ENCODE measurements around the gene NXF1.

Gene NXF1

DNA sequence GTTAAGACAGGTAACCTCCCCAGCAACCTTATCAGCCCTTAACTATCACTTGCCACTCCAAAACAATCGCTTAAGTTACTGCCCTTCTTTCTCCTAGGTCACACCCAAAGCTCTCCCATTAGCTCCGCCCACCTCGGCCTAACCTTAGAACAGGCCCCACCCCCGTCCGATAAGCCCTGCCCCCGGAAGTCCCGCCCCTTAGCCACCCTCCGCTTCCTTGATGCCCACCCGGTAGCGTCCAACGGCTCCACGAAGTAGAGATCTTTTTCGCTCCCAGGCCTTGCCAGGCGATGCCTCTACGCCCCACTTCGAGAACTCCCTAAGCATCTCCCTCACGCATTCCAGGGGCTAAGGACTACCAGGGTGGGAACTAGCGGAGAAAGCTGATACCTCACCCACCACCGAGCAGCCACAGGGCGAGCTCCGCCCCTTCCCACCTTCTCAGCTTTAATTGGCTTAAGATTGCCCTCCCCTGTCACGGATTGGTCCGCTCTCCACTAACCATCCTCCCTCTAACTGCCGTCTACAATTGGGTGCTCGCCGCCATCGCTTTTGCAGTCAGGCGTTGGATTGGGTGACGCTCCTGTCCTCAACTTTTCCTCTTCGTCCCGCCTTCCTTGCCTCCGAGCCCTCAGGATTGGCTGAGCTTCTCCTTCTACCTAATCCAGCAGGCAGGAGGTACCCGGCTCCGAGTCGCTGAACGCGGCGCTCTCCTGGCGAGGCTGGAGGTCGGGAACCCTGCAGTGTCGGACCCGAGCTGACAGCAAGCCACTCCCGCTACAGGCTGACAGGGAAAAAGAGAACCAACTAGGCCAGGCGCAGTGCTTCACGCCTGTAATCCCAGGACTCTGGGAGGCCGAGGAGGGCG, 51.3 kb downstream of the NXF1 start, which contains the start of gene ZBTB3 (continued):
- TF ChIP-seq, protein P1, sequence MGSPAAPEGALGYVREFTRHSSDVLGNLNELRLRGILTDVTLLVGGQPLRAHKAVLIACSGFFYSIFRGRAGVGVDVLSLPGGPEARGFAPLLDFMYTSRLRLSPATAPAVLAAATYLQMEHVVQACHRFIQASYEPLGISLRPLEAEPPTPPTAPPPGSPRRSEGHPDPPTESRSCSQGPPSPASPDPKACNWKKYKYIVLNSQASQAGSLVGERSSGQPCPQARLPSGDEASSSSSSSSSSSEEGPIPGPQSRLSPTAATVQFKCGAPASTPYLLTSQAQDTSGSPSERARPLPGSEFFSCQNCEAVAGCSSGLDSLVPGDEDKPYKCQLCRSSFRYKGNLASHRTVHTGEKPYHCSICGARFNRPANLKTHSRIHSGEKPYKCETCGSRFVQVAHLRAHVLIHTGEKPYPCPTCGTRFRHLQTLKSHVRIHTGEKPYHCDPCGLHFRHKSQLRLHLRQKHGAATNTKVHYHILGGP (tag by site-specific recombination; IDR thresholded peaks at IDR 0.05), result no peak
- TF ChIP-seq ZNF521 (tag by site-specific recombination; IDR thresholded peaks at IDR 0.05), result no peak
- TF ChIP-seq GLI2 (tag by site-specific recombination; IDR thresholded peaks at IDR 0.05; ENCODE audit: borderline replicate concordance, low read depth), result no peak
- TF ChIP-seq ZNF175 (tag by site-specific recombination; IDR thresholded peaks at IDR 0.05), result no peak
- no peak for TF ChIP-seq ZNF10 (tag by site-specific recombination; IDR thresholded peaks at IDR 0.05)
- TF ChIP-seq, protein P2, sequence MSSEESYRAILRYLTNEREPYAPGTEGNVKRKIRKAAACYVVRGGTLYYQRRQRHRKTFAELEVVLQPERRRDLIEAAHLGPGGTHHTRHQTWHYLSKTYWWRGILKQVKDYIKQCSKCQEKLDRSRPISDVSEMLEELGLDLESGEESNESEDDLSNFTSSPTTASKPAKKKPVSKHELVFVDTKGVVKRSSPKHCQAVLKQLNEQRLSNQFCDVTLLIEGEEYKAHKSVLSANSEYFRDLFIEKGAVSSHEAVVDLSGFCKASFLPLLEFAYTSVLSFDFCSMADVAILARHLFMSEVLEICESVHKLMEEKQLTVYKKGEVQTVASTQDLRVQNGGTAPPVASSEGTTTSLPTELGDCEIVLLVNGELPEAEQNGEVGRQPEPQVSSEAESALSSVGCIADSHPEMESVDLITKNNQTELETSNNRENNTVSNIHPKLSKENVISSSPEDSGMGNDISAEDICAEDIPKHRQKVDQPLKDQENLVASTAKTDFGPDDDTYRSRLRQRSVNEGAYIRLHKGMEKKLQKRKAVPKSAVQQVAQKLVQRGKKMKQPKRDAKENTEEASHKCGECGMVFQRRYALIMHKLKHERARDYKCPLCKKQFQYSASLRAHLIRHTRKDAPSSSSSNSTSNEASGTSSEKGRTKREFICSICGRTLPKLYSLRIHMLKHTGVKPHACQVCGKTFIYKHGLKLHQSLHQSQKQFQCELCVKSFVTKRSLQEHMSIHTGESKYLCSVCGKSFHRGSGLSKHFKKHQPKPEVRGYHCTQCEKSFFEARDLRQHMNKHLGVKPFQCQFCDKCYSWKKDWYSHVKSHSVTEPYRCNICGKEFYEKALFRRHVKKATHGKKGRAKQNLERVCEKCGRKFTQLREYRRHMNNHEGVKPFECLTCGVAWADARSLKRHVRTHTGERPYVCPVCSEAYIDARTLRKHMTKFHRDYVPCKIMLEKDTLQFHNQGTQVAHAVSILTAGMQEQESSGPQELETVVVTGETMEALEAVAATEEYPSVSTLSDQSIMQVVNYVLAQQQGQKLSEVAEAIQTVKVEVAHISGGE (tag by site-specific recombination; conservative IDR thresholded peaks at IDR 0.05; ENCODE audit: low read depth), result no peak; the same call in 1 of the 2 replicates
- peak; percentile 98 for TF ChIP-seq SP3 (tag by site-specific recombination; IDR thresholded peaks at IDR 0.05)
- TF ChIP-seq ZNF623 (tag by site-specific recombination; IDR thresholded peaks at IDR 0.05), result no peak
- TF ChIP-seq ZSCAN30 (tag by site-specific recombination; IDR thresholded peaks at IDR 0.05), result peak; percentile 19; the same call in 1 of the 2 replicates
- TF ChIP-seq ZNF350 (tag by site-specific recombination; IDR thresholded peaks at IDR 0.05), result no peak
- no peak for TF ChIP-seq ZNF529 (tag by site-specific recombination; IDR thresholded peaks at IDR 0.05; ENCODE audit: insufficient replicate concordance)
- TF ChIP-seq, protein P3, sequence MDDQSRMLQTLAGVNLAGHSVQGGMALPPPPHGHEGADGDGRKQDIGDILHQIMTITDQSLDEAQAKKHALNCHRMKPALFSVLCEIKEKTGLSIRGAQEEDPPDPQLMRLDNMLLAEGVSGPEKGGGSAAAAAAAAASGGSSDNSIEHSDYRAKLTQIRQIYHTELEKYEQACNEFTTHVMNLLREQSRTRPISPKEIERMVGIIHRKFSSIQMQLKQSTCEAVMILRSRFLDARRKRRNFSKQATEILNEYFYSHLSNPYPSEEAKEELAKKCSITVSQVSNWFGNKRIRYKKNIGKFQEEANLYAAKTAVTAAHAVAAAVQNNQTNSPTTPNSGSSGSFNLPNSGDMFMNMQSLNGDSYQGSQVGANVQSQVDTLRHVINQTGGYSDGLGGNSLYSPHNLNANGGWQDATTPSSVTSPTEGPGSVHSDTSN (CRISPR knock-in tag; IDR thresholded peaks at IDR 0.05), result peak; percentile 70; the same call in 1 of the 2 replicates
- TF ChIP-seq, protein P4, sequence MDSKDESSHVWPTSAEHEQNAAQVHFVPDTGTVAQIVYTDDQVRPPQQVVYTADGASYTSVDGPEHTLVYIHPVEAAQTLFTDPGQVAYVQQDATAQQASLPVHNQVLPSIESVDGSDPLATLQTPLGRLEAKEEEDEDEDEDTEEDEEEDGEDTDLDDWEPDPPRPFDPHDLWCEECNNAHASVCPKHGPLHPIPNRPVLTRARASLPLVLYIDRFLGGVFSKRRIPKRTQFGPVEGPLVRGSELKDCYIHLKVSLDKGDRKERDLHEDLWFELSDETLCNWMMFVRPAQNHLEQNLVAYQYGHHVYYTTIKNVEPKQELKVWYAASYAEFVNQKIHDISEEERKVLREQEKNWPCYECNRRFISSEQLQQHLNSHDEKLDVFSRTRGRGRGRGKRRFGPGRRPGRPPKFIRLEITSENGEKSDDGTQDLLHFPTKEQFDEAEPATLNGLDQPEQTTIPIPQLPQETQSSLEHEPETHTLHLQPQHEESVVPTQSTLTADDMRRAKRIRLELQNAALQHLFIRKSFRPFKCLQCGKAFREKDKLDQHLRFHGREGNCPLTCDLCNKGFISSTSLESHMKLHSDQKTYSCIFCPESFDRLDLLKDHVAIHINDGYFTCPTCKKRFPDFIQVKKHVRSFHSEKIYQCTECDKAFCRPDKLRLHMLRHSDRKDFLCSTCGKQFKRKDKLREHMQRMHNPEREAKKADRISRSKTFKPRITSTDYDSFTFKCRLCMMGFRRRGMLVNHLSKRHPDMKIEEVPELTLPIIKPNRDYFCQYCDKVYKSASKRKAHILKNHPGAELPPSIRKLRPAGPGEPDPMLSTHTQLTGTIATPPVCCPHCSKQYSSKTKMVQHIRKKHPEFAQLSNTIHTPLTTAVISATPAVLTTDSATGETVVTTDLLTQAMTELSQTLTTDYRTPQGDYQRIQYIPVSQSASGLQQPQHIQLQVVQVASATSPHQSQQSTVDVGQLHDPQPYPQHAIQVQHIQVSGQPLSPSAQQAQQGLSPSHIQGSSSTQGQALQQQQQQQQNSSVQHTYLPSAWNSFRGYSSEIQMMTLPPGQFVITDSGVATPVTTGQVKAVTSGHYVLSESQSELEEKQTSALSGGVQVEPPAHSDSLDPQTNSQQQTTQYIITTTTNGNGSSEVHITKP (tag by site-specific recombination; IDR thresholded peaks at IDR 0.05), result peak; percentile 47; the same call in 1 of the 2 replicates
- no peak for TF ChIP-seq ZEB2 (tag by site-specific recombination; IDR thresholded peaks at IDR 0.05)
- no peak for TF ChIP-seq ZNF138 (tag by site-specific recombination; IDR thresholded peaks at IDR 0.05; ENCODE audit: borderline replicate concordance)
- TF ChIP-seq ZNF341 (tag by site-specific recombination; IDR thresholded peaks at IDR 0.05; ENCODE audit: low read depth), result peak; percentile 70
- TF ChIP-seq, protein P5, sequence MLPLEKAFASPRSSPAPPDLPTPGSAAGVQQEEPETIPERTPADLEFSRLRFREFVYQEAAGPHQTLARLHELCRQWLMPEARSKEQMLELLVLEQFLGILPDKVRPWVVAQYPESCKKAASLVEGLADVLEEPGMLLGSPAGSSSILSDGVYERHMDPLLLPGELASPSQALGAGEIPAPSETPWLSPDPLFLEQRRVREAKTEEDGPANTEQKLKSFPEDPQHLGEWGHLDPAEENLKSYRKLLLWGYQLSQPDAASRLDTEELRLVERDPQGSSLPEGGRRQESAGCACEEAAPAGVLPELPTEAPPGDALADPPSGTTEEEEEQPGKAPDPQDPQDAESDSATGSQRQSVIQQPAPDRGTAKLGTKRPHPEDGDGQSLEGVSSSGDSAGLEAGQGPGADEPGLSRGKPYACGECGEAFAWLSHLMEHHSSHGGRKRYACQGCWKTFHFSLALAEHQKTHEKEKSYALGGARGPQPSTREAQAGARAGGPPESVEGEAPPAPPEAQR (tag by site-specific recombination; IDR thresholded peaks at IDR 0.05), result no peak
- no peak for TF ChIP-seq ZNF223 (tag by site-specific recombination; IDR thresholded peaks at IDR 0.05)
- TF ChIP-seq, protein P6, sequence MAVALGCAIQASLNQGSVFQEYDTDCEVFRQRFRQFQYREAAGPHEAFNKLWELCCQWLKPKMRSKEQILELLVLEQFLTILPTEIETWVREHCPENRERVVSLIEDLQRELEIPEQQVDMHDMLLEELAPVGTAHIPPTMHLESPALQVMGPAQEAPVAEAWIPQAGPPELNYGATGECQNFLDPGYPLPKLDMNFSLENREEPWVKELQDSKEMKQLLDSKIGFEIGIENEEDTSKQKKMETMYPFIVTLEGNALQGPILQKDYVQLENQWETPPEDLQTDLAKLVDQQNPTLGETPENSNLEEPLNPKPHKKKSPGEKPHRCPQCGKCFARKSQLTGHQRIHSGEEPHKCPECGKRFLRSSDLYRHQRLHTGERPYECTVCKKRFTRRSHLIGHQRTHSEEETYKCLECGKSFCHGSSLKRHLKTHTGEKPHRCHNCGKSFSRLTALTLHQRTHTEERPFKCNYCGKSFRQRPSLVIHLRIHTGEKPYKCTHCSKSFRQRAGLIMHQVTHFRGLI (tag by site-specific recombination; IDR thresholded peaks at IDR 0.05), result no peak
- TF ChIP-seq, protein P7, sequence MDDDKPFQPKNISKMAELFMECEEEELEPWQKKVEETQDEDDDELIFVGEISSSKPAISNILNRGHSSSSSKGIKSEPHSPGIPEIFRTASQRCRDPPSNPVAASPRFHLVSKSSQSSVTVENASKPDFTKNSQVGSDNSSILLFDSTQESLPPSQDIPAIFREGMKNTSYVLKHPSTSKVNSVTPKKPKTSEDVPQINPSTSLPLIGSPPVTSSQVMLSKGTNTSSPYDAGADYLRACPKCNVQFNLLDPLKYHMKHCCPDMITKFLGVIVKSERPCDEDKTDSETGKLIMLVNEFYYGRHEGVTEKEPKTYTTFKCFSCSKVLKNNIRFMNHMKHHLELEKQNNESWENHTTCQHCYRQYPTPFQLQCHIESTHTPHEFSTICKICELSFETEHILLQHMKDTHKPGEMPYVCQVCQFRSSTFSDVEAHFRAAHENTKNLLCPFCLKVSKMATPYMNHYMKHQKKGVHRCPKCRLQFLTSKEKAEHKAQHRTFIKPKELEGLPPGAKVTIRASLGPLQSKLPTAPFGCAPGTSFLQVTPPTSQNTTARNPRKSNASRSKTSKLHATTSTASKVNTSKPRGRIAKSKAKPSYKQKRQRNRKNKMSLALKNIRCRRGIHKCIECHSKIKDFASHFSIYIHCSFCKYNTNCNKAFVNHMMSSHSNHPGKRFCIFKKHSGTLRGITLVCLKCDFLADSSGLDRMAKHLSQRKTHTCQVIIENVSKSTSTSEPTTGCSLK (tag by site-specific recombination; IDR thresholded peaks at IDR 0.05), result no peak
- no peak for TF ChIP-seq ZNF747 (tag by site-specific recombination; IDR thresholded peaks at IDR 0.05)
- TF ChIP-seq ZNF112 (tag by site-specific recombination; IDR thresholded peaks at IDR 0.05), result no peak
- no peak for TF ChIP-seq ZNF16 (tag by site-specific recombination; IDR thresholded peaks at IDR 0.05; ENCODE audit: low read depth)

Data from HEK293 (cell line).